Uterus (tissue), 4 donors: ENCODE measurements around the gene ABHD15. TPM values are rescaled to one million over a fixed set of nuclear protein-coding genes. Genes with fewer than 3 reads are reported as not detected.

Source experiments
- DNase-seq, 2 donors: peaks; one replicate each; pipeline ENCODE4 v3.0.0-alpha.2; 2019 to 2020
- H3K27ac ChIP-seq, 2 donors: fragments of 200-600 bp; sonication (generic); 1 replicate in 1 of 2; 2 replicates in 1 of 2; pipeline ENCODE4 v1.5.1; 2016 to 2018
- H3K27me3 ChIP-seq, 2 donors: fragments of 200-600 bp; sonication (generic); one replicate each; pipeline ENCODE4 v1.5.1; 2018 to 2019; ENCODE audit warnings: control low read depth in 1 of 2
- H3K36me3 ChIP-seq, 2 donors: fragments of 200-600 bp; sonication (generic); one replicate each; pipeline ENCODE4 v1.5.1; 2019; ENCODE audit warnings: control low read depth in 1 of 2
- H3K4me1 ChIP-seq, 2 donors: fragments of 200-600 bp; sonication (generic); one replicate each; pipeline ENCODE4 v1.5.1; 2018 to 2019; ENCODE audit warnings: control low read depth in 1 of 2
- H3K4me3 ChIP-seq, 2 donors: fragments of 200-600 bp; sonication (generic); 1 replicate in 1 of 2; 2 replicates in 1 of 2; pipeline ENCODE4 v1.5.1; 2018 to 2019; ENCODE audit warnings: mild to moderate bottlenecking in 1 of 2
- H3K9me3 ChIP-seq, 2 donors: fragments of 200-600 bp; sonication (generic); one replicate each; pipeline ENCODE4 v1.5.1; 2019; ENCODE audit warnings: control low read depth in 1 of 2
- CTCF ChIP-seq, 4 experiments: fragments of 200-600 bp in 2 of 4; fragments of 450-650 bp in 2 of 4; sonication (generic) in 2 of 4; IDR thresholded peaks; one replicate each; pipeline ENCODE4 v1.5.1; 2016 to 2019; ENCODE audit warnings: antibody characterized with exemption in 4 of 4, mild to moderate bottlenecking in 2 of 4, moderate library complexity in 1 of 4
- POLR2A ChIP-seq, 2 donors: fragments of 450-650 bp; IDR thresholded peaks; one replicate each; pipeline ENCODE4 v1.6.1; 2016; ENCODE audit warnings: antibody characterized with exemption in 2 of 2, mild to moderate bottlenecking in 1 of 2, moderate library complexity in 1 of 2
- intact Hi-C: fragments of 100-400 bp; cut with DNase I; formaldehyde crosslinking; loops from one replicate; pipeline ENCODE4 v1.15.1; 2023; ENCODE audit warnings: low total_unique reads
- total RNA-seq, 4 donors: library from RNA; depleted of rRNA in 3 of 4; stranded (reverse); fragments of >200 nt in 3 of 4; gene quantifications; one replicate each; pipeline versions ENCODE4 v1.1.0 to v1.2.4, GENCODE V29; 2014 to 2023
- donor health status: DM: yes; HTN: yes; CAD: no.

Gene ABHD15
- total RNA-seq, 4 donors from 2014 or later = 0.26 to 11.4 (median 4.4) TPM

DNA sequence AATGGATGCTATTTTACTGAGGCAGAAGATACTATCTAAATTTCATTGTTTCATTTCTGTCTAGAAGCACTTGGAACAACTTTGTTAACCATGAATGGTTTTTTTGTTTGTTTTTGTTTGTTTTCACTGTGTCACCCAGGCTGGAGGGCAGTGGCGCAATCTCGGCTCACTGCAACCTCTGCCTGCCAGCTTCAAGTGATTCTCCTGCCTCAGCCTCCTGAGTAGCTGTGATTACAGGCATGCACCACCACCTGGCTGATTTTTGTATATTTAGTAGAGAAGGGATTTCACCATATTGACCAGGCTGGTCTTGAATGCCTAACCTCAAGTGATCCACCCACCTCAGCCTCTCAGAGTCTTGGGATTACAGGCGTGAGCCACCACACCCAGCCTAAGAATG is 40.5 kb downstream of the ABHD15 start:
- Histone ChIP-seq H3K36me3 (no peaks in the 10 kb centered on the region), H3K4me1 (no peaks in the 10 kb centered on the region), H3K27ac (no peak overlapping the region), H3K9me3 (no peaks in the 10 kb centered on the region), H3K27me3 (no peaks in the 10 kb centered on the region), H3K4me3 (no peak overlapping the region)
- TF ChIP-seq POLR2A (IDR thresholded peaks at IDR 0.05) (no peak), CTCF (IDR thresholded peaks at IDR 0.05) (no peak)
- intact Hi-C loops = no loop called here
- no peak for DNase-seq

- intact Hi-C loops = no loop called here
- no peak for TF ChIP-seq POLR2A (IDR thresholded peaks at IDR 0.05)
- TF ChIP-seq CTCF (IDR thresholded peaks at IDR 0.05) = no peak
- H3K27ac ChIP-seq = no peak overlapping the region
- no peaks in the 10 kb centered on the region for H3K4me1 ChIP-seq
- H3K36me3 ChIP-seq = no peaks in the 10 kb centered on the region
- no peaks in the 10 kb centered on the region for H3K9me3 ChIP-seq
- H3K4me3 ChIP-seq = no peak overlapping the region
- DNase-seq = no peak
- H3K27me3 ChIP-seq = no peaks in the 10 kb centered on the region
Measured at GRCh38 chr17:29524692-29525091, 42.1 kb downstream of the ABHD15 start.

- H3K36me3 ChIP-seq = no peaks in the 10 kb centered on the region
- intact Hi-C loops = no loop called here
- no peak overlapping the region for H3K27ac ChIP-seq
- no peaks in the 10 kb centered on the region for H3K4me1 ChIP-seq
- H3K27me3 ChIP-seq = no peaks in the 10 kb centered on the region
- H3K9me3 ChIP-seq = no peaks in the 10 kb centered on the region
- DNase-seq = no peak
- TF ChIP-seq CTCF (IDR thresholded peaks at IDR 0.05) = no peak
- TF ChIP-seq POLR2A (IDR thresholded peaks at IDR 0.05) = no peak
- H3K4me3 ChIP-seq = no peak overlapping the region
Measured at GRCh38 chr17:29518359-29518758, 48.5 kb downstream of the ABHD15 start.

- intact Hi-C loops = no loop called here
- Histone ChIP-seq H3K27me3 (no peaks in the 10 kb centered on the region), H3K9me3 (no peaks in the 10 kb centered on the region), H3K27ac (no peak overlapping the region), H3K36me3 (no peaks in the 10 kb centered on the region), H3K4me3 (no peak overlapping the region), H3K4me1 (no peaks in the 10 kb centered on the region)
- no peak for DNase-seq
- TF ChIP-seq CTCF (IDR thresholded peaks at IDR 0.05) (no peak), POLR2A (IDR thresholded peaks at IDR 0.05) (no peak)
Measured at GRCh38 chr17:29514792-29515191, 52.0 kb downstream of the ABHD15 start.

- Histone ChIP-seq H3K36me3 (no peaks in the 10 kb centered on the region), H3K4me1 (no peaks in the 10 kb centered on the region), H3K27ac (no peak overlapping the region), H3K27me3 (no peaks in the 10 kb centered on the region), H3K4me3 (no peak overlapping the region), H3K9me3 (no peaks in the 10 kb centered on the region)
- intact Hi-C loops = no loop called here
- TF ChIP-seq POLR2A (IDR thresholded peaks at IDR 0.05) = no peak
- DNase-seq = no peak
Measured at GRCh38 chr17:29510953-29511352, 55.9 kb downstream of the ABHD15 start.

Other genes with a start within 250 kb of the ABHD15 start
- 100 to 1,000 TPM in 1 of 4 donors, 10 to 100 TPM in 3; 24.6 to 102 (median 64.9) TPM for gene TAOK1, start 176.7 kb downstream of the ABHD15 start, total RNA-seq
- 10 to 100 TPM; 35.6 to 50.3 (median 45.1) TPM for gene TP53I13, start 1.7 kb upstream of the ABHD15 start, total RNA-seq
- gene GIT1, start 22.6 kb upstream of the ABHD15 start, total RNA-seq = 10 to 100 TPM; 13.1 to 75.0 (median 22.9) TPM
- gene ANKRD13B, start 26.1 kb upstream of the ABHD15 start, total RNA-seq = 10 to 100 TPM in 3 of 4 donors, 1 to 10 TPM in 1; 2.8 to 17.0 (median 12.7) TPM
- 1 to 10 TPM; 3.8 to 7.8 (median 5.1) TPM for gene CORO6, start 55.9 kb upstream of the ABHD15 start, total RNA-seq